ENCODE measurements around the gene HOXD11.

HOXD11 gene

DNA sequence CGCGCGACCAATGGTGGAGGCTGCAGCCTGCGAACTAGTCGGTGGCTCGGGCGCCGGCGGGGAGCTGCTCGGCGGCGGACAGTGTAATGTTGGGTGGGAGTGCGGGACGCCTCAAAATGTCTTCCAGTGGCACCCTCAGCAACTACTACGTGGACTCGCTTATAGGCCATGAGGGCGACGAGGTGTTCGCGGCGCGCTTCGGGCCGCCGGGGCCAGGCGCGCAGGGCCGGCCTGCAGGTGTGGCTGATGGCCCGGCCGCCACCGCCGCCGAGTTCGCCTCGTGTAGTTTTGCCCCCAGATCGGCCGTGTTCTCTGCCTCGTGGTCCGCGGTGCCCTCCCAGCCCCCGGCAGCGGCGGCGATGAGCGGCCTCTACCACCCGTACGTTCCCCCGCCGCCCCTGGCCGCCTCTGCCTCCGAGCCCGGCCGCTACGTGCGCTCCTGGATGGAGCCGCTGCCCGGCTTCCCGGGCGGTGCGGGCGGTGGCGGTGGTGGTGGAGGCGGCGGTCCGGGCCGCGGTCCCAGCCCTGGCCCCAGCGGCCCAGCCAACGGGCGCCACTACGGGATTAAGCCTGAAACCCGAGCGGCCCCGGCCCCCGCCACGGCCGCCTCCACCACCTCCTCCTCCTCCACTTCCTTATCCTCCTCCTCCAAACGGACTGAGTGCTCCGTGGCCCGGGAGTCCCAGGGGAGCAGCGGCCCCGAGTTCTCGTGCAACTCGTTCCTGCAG is 15.8 kb downstream of the HOXD11 start, which contains the start of gene HOXD9:
Gene HOXD9 (plus strand): TSS at position 37 of the 728 bp plus-strand sequence. CDS start 50 bp downstream, at position 87.
- no peak for DNase-seq

DNA sequence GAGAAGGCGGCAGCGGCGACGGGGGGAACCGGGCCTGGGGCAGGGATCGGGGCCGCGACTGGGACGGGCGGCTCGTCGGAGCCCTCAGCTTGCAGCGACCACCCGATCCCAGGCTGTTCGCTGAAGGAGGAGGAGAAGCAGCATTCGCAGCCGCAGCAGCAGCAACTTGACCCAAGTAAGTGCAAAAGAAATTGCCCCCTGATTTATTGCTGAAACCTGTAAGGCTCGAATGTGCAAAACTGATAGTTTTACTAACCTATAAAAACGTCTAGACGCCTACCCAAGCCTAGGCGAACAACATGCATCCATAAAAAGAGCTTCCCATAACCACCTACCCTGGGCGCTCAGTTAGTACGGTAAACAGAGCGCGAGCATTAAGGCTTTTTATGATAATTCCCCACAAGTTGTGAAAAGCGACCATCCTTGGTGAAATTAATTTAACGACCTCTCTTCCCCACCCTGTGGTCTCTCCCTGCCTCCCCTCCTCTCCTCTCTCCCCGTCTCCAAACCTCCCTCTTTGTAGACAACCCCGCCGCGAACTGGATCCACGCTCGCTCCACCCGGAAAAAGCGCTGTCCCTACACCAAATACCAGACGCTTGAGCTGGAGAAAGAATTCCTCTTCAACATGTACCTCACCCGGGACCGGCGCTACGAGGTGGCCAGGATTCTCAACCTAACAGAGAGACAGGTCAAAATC is 16.5 kb downstream of the HOXD11 start:
- no peak for DNase-seq

DNA sequence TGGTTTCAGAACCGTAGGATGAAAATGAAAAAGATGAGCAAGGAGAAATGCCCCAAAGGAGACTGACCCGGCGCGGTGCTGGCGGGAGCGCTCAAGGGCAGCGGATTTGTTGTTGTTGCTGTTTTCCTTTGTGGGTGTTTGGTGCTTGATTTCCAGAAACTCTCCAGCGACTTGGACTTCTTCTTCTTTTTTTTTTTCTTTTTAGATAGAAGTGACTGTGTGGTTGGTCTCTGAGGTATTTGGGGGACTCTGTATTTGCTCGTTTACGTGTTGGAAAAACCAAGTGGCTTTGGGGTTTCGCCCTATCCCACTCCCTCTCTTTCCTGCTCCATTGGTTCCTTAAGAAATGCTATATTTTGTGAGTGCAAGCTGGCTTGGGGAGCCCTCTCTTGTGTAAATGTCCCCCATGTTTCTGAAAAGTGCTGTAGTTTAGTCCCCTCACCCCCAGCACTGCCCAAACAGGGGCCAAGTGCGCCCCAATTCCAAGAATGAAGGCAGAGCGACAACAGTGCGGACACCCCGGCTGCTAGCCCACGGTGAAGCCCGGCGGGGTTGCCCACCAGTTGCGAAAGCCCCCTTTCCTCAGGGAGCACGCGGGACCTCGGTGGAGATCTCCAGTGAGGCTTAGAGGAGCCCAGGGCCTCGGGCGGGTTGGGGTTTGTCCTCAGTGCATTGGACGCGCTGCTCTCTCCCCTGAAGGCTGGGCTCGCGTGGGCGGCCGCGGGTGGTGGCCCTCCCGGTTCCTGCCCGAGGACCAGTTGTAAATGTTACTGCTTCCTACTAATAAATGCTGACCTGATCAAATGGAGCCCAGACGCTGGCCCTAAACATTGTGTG is 17.2 kb downstream of the HOXD11 start:
- no peak for DNase-seq

DNA sequence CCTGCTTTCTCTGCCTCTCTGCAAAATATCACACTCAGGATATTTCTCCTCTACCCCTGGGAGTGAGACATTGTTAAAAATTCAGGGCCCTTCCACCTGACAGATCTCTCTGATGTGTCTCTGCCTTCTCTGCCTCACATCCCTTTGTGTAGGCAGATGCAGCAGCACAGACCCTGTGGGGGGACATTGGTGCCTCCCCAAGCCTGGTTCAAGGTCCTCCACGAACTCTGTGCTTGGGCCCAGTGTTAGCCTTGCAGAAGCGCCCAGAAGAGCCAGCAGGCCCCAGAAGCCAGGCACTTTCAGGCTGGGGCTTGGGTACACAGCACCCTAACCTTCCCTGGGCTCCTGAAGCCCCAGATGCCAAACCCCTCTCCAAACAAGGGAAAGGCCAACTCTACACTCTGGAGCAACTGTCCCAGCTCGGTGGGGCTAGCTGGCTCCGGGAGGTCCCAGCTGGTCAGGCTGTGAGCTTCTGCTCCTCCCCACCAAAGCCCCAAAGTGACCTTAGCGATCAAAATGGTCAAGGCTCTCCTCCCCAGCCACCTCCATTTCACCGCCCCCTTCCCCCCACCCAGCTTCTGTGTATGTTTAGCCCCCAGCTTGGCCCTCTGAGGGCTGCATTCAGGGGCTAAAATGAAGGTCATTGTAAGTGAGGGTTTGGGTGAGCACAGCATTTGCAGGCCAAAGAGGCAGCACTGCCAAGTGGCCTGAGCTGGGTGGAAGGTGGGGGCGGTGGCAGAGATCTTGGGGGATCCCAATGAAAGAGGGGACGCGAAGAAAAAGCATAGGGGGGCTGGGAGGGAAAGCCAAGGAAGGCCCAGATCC is 18.1 kb downstream of the HOXD11 start:
- no peak for DNase-seq

DNA sequence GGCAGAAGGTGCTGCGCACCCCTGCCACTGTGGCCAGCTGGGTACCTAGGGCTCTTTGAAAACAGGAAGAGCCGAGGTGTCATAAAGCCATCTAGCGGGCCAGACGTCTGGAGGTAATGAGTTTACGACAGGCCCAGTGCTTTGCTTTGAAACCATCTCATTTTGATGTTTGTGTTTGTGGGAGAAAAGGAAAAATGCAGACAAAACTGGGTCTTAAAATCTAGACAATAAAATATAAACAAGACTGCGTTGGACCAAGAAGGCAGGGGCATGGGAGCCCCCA is 18.6 kb downstream of the HOXD11 start:
- no peak for DNase-seq

DNA sequence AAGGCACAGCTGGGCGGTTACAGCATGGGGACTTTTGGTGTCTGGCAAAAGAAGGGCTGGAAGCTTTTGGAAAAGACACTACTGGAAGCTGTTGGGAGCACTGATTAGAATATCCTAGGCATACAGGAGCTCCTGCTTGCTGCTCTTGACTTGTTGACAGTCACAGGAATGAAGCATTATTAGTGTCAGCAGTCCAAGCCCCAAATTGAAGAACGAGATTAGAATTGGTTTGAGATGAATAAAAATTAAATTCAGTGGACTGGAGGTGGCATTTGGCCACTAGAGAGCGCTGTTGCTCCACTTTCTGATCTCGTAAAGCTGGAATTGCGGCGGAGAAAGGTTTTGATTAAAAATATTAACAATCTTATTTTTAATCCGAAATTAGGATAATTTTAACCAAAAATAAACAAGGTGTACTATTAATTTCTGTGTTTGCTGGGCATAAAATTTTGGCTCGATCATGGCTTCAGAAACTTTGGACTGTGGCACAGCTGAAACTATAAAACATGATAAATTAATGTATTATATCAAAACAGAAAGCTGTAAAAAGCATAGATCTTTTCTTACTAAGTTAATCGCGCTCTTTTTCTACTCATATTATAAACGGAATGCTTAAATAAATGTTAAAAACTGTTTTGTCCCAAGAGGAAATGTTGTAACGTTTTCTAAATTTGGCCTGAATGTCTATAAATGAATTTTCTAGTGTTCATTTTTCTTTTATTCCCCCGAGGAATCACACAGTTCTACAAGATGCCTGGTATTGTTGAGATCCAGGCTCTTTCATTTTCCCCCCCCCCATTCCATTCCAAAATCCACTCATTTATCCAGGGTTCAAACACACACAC is 20.1 kb downstream of the HOXD11 start:
- peak; percentile 67 for DNase-seq

DNA sequence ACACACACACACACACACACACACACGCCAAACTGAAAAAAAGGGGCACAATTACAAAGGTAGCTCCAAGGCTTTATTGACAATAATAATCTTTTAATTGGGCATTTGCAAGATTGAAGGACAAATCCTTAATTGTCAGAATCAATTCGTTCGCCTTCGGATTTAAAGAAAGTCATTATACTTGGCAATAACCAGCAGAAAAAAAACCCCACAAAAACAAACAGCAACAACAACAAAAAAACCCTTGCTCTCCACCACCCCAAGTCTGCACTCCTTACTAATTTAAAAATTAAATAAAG is 20.6 kb downstream of the HOXD11 start:
- no peak for DNase-seq

DNA sequence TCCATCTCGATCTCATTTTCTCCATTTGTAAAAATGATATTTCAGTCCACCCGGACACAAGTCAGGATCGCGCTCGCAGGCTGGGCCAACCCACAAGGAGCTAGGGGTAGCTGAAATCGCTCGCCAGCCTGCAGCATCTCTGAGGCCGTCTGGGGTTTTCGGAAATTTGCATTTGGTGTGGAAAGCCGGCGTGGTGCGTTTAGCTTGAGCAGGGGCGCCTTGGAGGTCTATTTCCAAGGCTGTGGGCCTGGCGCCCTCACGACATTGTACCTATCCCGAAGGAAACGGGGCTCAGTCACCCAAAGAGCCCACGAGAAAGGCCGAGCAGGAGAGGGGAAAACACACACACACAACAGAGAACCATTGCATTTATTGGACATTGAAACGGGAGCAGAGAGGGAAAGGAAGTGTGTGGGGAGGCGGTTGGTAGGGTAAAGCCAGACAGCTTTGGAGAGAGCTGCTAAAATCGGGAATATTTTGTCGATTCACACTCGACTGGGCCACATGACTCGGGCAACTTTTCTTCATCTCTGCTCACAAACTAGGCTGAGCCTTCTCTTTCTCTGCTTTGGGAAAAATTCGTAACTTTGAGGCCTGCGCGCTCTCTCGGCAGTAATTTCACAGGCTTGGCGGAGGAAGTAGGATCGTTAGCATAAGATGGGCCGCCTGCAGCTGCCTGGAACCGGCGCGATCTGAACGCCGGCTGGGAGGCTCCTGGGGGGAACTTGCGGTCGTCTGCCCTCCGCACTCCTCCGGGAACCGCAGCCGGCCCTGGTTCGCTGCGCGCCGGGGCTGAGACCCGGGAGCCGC is 21.3 kb downstream of the HOXD11 start:
- DNase-seq = no peak

DNA sequence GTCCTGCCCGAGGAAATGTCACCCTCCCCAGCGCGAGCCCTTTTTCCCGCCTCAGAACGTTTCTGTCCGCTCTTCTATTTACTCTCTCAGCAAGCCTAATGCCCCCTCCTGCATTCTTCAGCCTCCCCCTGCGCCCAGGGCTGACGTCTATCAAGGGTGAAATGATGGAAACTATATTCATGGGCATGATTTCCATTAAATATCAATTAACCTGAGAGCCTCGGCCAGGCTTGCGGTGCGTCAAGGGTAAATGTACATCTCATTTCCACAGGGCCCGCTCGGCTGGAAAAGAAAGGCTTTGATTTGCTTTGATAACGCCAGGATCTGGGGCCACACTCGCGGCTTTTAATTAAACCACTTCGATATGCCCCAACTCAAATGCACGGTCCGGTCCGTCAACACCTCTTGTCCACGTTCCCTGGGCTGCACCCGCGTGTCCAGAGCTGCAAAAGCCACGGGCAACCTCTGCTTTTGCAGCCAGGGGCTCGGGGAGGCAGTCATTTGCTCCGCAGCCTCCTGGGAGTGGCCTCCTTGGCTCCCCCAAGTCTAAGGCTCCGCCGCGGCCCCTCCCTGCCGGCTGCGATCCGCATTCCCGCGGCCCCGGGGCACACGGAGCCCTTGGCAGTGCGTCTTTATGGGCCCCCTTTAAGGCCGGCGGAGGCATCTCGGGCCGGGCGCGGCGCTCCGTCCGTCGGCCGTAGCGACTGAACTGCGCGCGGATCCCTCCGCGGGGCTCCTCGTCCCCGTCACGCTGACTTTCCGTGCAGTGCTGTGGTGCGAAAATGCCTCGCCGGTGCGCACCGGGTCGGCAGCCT is 22.1 kb downstream of the HOXD11 start, which contains the start of gene HOXD8:
Gene HOXD8 (plus strand): TSS at position 724 of the 815 bp plus-strand sequence. CDS start 662 bp downstream, outside the sequence.
- no peak for DNase-seq

- no peak for DNase-seq
Observed at GRCh38 chr2:176129813-176130146, 22.7 kb downstream of the HOXD11 start.

GRCh38 chr2:176130147-176130956 is 23.3 kb downstream of the HOXD11 start:
- no peak for DNase-seq

- no peak for DNase-seq
Observed at GRCh38 chr2:176130957-176131847, 24.1 kb downstream of the HOXD11 start.

GRCh38 chr2:176131848-176132158 is 24.7 kb downstream of the HOXD11 start:
- no peak for DNase-seq

DNA sequence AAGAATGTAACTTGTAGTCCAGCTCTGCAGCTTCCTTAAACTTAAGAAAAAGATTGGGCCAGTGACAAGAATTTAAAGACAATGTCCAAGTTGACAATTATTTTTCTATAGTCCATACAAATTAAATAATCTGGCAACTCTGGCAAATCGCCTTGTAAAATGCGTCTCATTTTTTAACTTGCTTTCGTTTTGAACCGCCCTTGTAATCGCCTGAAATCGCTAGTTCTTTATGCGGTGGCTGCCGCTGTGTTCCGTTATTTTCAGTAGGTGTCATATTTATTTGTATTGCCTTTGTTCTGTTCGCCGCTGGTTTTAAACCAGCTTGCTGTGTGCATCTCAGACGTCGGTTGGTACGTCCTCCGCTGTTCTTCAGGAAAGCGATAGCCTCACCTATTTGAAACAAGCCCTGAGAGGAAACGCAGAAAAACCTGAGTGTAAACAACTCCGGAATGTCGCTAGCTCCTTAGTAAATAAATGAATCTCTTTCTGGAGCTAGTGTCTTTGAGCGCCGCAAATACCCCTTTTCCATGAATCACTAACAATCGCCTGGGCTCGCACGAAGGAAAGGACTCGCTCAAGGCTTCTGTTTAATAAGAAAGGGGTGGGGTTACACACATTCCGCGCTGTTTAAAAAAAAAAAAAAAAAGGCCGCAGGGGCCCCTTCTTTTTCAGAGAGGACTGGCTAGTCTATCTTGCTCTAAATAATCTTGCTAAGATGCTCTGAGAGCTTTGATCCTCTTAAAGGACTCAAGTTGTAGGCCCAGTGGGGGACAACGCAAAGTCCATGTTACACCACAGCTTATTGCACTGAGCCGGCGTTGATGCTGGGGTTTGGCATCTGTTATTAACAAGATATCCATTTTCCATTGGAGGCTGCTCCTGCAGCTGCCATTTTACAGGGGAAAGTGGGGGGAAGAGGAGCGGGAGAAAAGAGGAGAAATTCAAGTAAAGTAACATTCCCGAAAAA is 25.4 kb downstream of the HOXD11 start:
- DNase-seq = no peak

- DNase-seq = no peak
Observed at GRCh38 chr2:176133389-176133788, 26.3 kb downstream of the HOXD11 start.

GRCh38 chr2:176134035-176134434 is 27.0 kb downstream of the HOXD11 start:
- no peak for DNase-seq

DNA sequence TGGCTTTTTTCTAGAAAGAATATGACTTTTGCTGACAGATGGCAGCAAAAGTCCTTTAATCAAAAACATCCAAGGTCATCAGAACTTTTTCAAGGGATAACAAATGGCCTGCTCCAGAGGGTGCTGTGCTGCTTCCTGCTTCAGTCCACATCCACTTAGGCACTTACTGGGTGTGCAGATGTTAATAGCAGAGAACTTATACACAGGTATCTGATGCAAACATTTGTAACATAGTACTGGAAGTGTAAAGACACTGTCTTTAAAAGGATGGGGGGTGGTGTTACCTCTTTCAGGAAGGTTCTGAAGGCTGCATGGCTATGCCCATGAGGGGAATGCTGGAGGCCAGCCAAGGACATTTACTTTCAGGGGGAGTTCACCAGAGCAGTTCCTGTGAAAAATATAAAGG is 28.0 kb downstream of the HOXD11 start:
- no peak for DNase-seq

All from activated CD4-positive, CD25-positive, alpha-beta regulatory T cell treated with anti-CD3 and anti-CD28 coated beads, Interleukin-2, amount 50 U/mL, for 72 hours (primary cell).